IMR-90 (cell line): ENCODE results near the gene KLC4. TPM values are rescaled to one million over a fixed set of nuclear protein-coding genes. Genes with fewer than 3 reads are reported as not detected.

ENCODE experiments used
- ATAC-seq: fragments of 200-7000 bp; cut with Tn5 transposase; 2 replicates; pipeline ENCODE4 v1.9.1; 2020; ENCODE audit warnings: low read depth, mild to moderate bottlenecking, moderate library complexity
- BruUV-seq: library from RNA; stranded (reverse); fragments of 400-500 nt; replicated peaks from 2 replicates; lab custom pipeline; 2021; lab: Mats Ljungman, UMichigan
- CTCF ChIA-PET: fragments of 300-600 bp; formaldehyde crosslinking; extraction: SDS; loops from one replicate; lab custom pipeline; 2021; ENCODE audit warnings: antibody characterized with exemption; lab: Yijun Ruan, JAX
- POLR2A ChIA-PET: fragments of 300-600 bp; sonication (Branson Sonifier 250); formaldehyde crosslinking; loops from one replicate; lab custom pipeline; 2022; ENCODE audit warnings: antibody characterized with exemption; ENCODE audit not compliant: unreplicated experiment; lab: Charles Lee
- DNase-seq: peaks from one replicate; pipeline ENCODE4 v3.0.0; 2013
- H2AFZ ChIP-seq: replicated peaks from 2 replicates; pipeline ENCODE3; 2013; ENCODE audit warnings: low read length, mild to moderate bottlenecking; ENCODE audit not compliant: poor library complexity
- H2AK5ac ChIP-seq: 2 replicates; pipeline ENCODE4 v1.6.1; 2013; ENCODE audit warnings: low read depth, low read length, inconsistent platforms
- H2AK9ac ChIP-seq: replicated peaks from 2 replicates; pipeline ENCODE3; 2013; ENCODE audit warnings: mild to moderate bottlenecking, low read depth, low read length, moderate library complexity; ENCODE audit not compliant: poor library complexity
- H2BK120ac ChIP-seq: 2 replicates; pipeline ENCODE4 v1.6.1; 2013; ENCODE audit warnings: low read depth, low read length, inconsistent platforms
- H2BK15ac ChIP-seq: 3 replicates; pipeline ENCODE4 v1.6.1; 2013; ENCODE audit warnings: low read depth, low read length, inconsistent platforms
- H2BK20ac ChIP-seq: 2 replicates; pipeline ENCODE4 v1.6.1; 2013; ENCODE audit warnings: low read depth, mild to moderate bottlenecking, inconsistent platforms, low read length, moderate library complexity
- H2BK5ac ChIP-seq: 2 replicates; pipeline ENCODE4 v1.6.1; 2013; ENCODE audit warnings: mild to moderate bottlenecking, low read depth, low read length, inconsistent platforms; ENCODE audit not compliant: poor library complexity, severe bottlenecking
- H3K14ac ChIP-seq: replicated peaks from 2 replicates; pipeline ENCODE4 v1.6.1; 2013; ENCODE audit warnings: low read depth, low read length, inconsistent platforms
- H3K18ac ChIP-seq: 2 replicates; pipeline ENCODE4 v1.6.1; 2013; ENCODE audit warnings: low read depth, low read length, control low read depth
- H3K23ac ChIP-seq: 2 replicates; pipeline ENCODE4 v1.6.1; 2013; ENCODE audit warnings: low read depth, low read length, inconsistent platforms
- H3K27ac ChIP-seq: 2 replicates; pipeline ENCODE4 v1.5.1; 2013; ENCODE audit warnings: mild to moderate bottlenecking, control low read depth, low read length; ENCODE audit not compliant: insufficient read depth
- H3K27me3 ChIP-seq: 2 replicates; pipeline ENCODE4 v1.6.1; 2013; ENCODE audit warnings: low read length; ENCODE audit not compliant: control insufficient read depth, insufficient read depth
- H3K36me3 ChIP-seq: 2 replicates; pipeline ENCODE4 v1.6.1; 2013; ENCODE audit warnings: low read length, mixed read lengths; ENCODE audit not compliant: control insufficient read depth, insufficient read depth
- H3K4ac ChIP-seq: 2 replicates; pipeline ENCODE4 v1.6.1; 2013; ENCODE audit warnings: low read depth, low read length, inconsistent platforms
- H3K4me1 ChIP-seq: 2 replicates; pipeline ENCODE4 v1.6.1; 2013; ENCODE audit warnings: low read length, mixed read lengths; ENCODE audit not compliant: control insufficient read depth, insufficient read depth
- H3K4me2 ChIP-seq: 2 replicates; pipeline ENCODE4 v1.6.1; 2013; ENCODE audit warnings: low read depth, mild to moderate bottlenecking, control low read depth, low read length, moderate library complexity
- H3K4me3 ChIP-seq: 2 replicates; pipeline ENCODE4 v1.5.1; 2013; ENCODE audit warnings: low read depth, mild to moderate bottlenecking, control low read depth, low read length, moderate library complexity; ENCODE audit not compliant: insufficient read depth
- H3K56ac ChIP-seq: 2 replicates; pipeline ENCODE4 v1.6.1; 2013; ENCODE audit warnings: low read length, inconsistent platforms; ENCODE audit not compliant: insufficient read depth; ENCODE audit errors: extremely low read depth
- H3K79me1 ChIP-seq, 2 experiments: 2 replicates each; pipeline ENCODE4 v1.6.1; 2013; ENCODE audit warnings: low read length in 2 of 2, inconsistent platforms in 1 of 2, low read depth in 1 of 2
- H3K9ac ChIP-seq: 2 replicates; pipeline ENCODE4 v1.6.1; 2013; ENCODE audit warnings: low read depth, low read length, control low read depth
- H3K9me1 ChIP-seq: 2 replicates; pipeline ENCODE4 v1.6.1; 2013; ENCODE audit warnings: low read length, inconsistent platforms; ENCODE audit not compliant: insufficient read depth
- H3K9me3 ChIP-seq: 2 replicates; pipeline ENCODE4 v1.6.1; 2013; ENCODE audit warnings: low read length; ENCODE audit not compliant: control insufficient read depth, insufficient read depth
- H4K20me1 ChIP-seq: 2 replicates; pipeline ENCODE4 v1.6.1; 2013; ENCODE audit warnings: low read length, inconsistent platforms; ENCODE audit not compliant: insufficient read depth
- H4K5ac ChIP-seq: 2 replicates; pipeline ENCODE4 v1.6.1; 2013; ENCODE audit warnings: mild to moderate bottlenecking, low read depth, low read length, control low read depth
- H4K8ac ChIP-seq, 2 experiments: 2 replicates each; pipeline ENCODE4 v1.6.1; 2013; ENCODE audit warnings: low read depth in 2 of 2, low read length in 2 of 2, control low read depth in 1 of 2, inconsistent platforms in 1 of 2
- H4K91ac ChIP-seq: 2 replicates; pipeline ENCODE4 v1.6.1; 2013; ENCODE audit warnings: low read depth, low read length, inconsistent platforms; ENCODE audit not compliant: insufficient read depth
- CEBPB ChIP-seq: IDR thresholded peaks from 2 replicates; pipeline ENCODE4 v1.6.1; 2012; ENCODE audit warnings: low read depth, low read length, improper control_type of control experiment
- MXI1 ChIP-seq: IDR thresholded peaks from 2 replicates; pipeline ENCODE4 v1.6.1; 2012; ENCODE audit warnings: low read depth, mild to moderate bottlenecking, low read length, moderate library complexity, borderline replicate concordance
- SMC3 ChIP-seq: fragments of 150-350 bp; IDR thresholded peaks from 2 replicates; pipeline ENCODE4 v1.6.1; 2016; ENCODE audit warnings: low read depth, mild to moderate bottlenecking, antibody characterized with exemption, low read length, moderate library complexity
- WGBS, 2 experiments: methylation state at CpG; one replicate each; pipeline versions ENCODE4 v1.1.5 to v1.1.7; 2013; ENCODE audit warnings: missing lambda C conversion rate in 2 of 2; ENCODE audit not compliant: insufficient read length in 1 of 2; ENCODE audit errors: extremely low coverage in 2 of 2; 5-methylcytosine and 5-hydroxymethylcytosine counted together
- dilution Hi-C: fragments of 300-500 bp; cut with HindIII; formaldehyde crosslinking; loops from one replicate; pipeline ENCODE4 v1.14.3; 2018; ENCODE audit warnings: low sequenced_read_pairs; ENCODE audit not compliant: unreplicated experiment
- in situ Hi-C: fragments of 300-500 bp; cut with MboI; formaldehyde crosslinking; loops from 3 replicates; pipeline ENCODE4 v1.14.3; 2019; ENCODE audit warnings: low sequenced_read_pairs, inconsistent platforms, mixed read lengths
- intact Hi-C: fragments of 100-400 bp; cut with micrococcal nuclease; formaldehyde crosslinking; loops from 2 replicates; pipeline ENCODE4 v1.10.0; 2022
- polyA plus RNA-seq, 3 experiments: library from polyadenylated mRNA; depleted of rRNA; stranded (reverse); fragments of >200 nt; gene quantifications; 2 replicates each; pipeline ENCODE4 v1.2.3, GENCODE V29; 2012; ENCODE audit warnings: low replicate concordance in 1 of 3
- total RNA-seq: library from RNA; depleted of rRNA; stranded (reverse); fragments of >200 nt; gene quantifications from 2 replicates; pipeline ENCODE4 v1.2.3, GENCODE V29; 2012
- TF ChIP-seq, protein P1 (sequence below): fragments of 150-350 bp; IDR thresholded peaks from 2 replicates; pipeline ENCODE4 v1.6.1; 2017; ENCODE audit warnings: mild to moderate bottlenecking, antibody characterized with exemption, low read length, low read depth

KLC4 gene
- total and polyA plus RNA-seq, 2 of the 4 experiments (the other 2 are of a cell fraction), result 10.9 to 13.0 TPM

DNA sequence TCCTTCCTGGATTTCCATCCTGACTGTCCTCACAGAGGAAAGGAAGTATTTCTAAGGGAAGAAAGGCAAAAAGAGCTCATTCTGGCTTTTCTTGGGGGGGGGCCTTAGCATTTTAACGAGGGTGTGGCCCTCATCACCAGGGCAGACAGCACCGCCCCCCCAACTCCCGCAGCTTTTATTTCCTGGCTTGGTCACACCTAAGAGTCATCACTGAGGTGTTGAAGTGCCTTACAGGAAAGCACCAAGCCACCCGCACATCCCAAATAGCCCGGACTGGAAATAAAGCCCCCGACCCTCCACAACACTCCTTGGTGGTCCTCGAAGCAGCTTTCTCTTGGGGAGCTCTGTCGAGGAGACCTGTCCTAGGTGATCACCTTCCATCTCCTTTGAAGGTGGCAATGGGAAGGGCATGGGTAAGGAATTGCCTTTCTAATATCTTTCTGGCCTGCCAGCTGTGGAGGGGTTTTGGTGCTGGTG lies 17.9 kb downstream of the KLC4 start (continued):
- TF ChIP-seq MXI1, result no peak

- intact Hi-C loops, result loop anchor here (1.0 to 2.0 kb wide), 2 partner anchors 13 to 36 kb away; no protein-coding TSS in a partner anchor
These were observed 18.6 kb downstream of the KLC4 start for GRCh38 chr6:43077981-43078511.

More at GRCh38 chr6:43077981-43078511, 18.6 kb downstream of the KLC4 start:
- Histone ChIP-seq H3K9me1 (peaks cover 18% of the 10 kb centered on the region), H3K23ac (peak overlapping the region; percentile 93), H3K9ac (peak overlapping the region; percentile 92), H2BK5ac (peak overlapping the region; percentile 84), H3K14ac (peak overlapping the region; percentile 97), H2BK15ac (peak overlapping the region; percentile 47; the same call in 1 of the 3 replicates), H2AK9ac (peak overlapping the region; percentile 66), H3K27ac (peak overlapping the region; percentile 77), H3K4me1 (peaks cover 31% of the 10 kb centered on the region), H3K4me3 (peak overlapping the region; percentile 76), H2BK120ac (peak overlapping the region; percentile 76), H3K9me3 (no peaks in the 10 kb centered on the region), H3K18ac (peak overlapping the region; percentile 79), H3K4ac (peak overlapping the region; percentile 86), H4K91ac (peak overlapping the region; percentile 75), H4K8ac (peak overlapping the region; percentile 35 to 73; a peak in 3 of 4 replicates), H4K20me1 (peaks cover 35% of the 10 kb centered on the region), H3K27me3 (no peaks in the 10 kb centered on the region), H4K5ac (peak overlapping the region; percentile 68), H3K56ac (peak overlapping the region; percentile 12; the same call in 1 of the 2 replicates), H2AFZ (peak overlapping the region; percentile 16), H3K79me1 (peaks cover 17 to 67% of the 10 kb centered on the region in 2 experiments), H2BK20ac (peak overlapping the region; percentile 5), H3K4me2 (peak overlapping the region; percentile 93), H2AK5ac (peak overlapping the region; percentile 68; the same call in 1 of the 2 replicates), H3K36me3 (peaks cover 3% of the 10 kb centered on the region; the same call in 1 of the 2 replicates)
- dilution Hi-C loops, result no loop called here
- ATAC-seq (no peak), DNase-seq (peak; percentile 67)
- peak; percentile 86 for TF ChIP-seq CEBPB
- no peak for TF ChIP-seq SMC3
- TF ChIP-seq, protein P1, sequence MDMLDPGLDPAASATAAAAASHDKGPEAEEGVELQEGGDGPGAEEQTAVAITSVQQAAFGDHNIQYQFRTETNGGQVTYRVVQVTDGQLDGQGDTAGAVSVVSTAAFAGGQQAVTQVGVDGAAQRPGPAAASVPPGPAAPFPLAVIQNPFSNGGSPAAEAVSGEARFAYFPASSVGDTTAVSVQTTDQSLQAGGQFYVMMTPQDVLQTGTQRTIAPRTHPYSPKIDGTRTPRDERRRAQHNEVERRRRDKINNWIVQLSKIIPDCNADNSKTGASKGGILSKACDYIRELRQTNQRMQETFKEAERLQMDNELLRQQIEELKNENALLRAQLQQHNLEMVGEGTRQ, result no peak
- ChIA-PET CTCF (interaction anchor here (0.7 kb wide), 1 partner anchor 41 kb away, joined by 3 read pairs; no protein-coding TSS in a partner anchor), POLR2A (no interaction called here)
- WGBS, 2 experiments, result 24% methylated on average over 5 of the region's 6 CpGs; no CpG with 5 or more reads in 1 of the 2 experiments
- in situ Hi-C loops, result loop anchor here (5.0 kb wide), 1 partner anchor 49 kb away; no protein-coding TSS in a partner anchor
- BruUV-seq, result no TSS peak
